Left colon (tissue), 2 donors: ENCODE data around the gene CCDC112. TPM values are rescaled to one million over a fixed set of nuclear protein-coding genes. Genes with fewer than 3 reads are reported as not detected.

Source experiments
- ATAC-seq: fragments of 200-7000 bp; cut with Tn5 transposase; one replicate; pipeline ENCODE4 v1.9.1; 2020; ENCODE audit warnings: mild to moderate bottlenecking, moderate library complexity
- DNase-seq, 2 donors: peaks; one replicate each; pipeline ENCODE4 v3.0.0-alpha.2; 2020
- intact Hi-C, 2 donors: fragments of 100-400 bp; cut with DNase I in 1 of 2; cut with micrococcal nuclease in 1 of 2; formaldehyde crosslinking; loops; one replicate each; pipeline versions ENCODE4 v1.11.2 to v1.14.0; 2022; cut with DNase I, micrococcal nuclease
- total RNA-seq, 2 donors: library from RNA; stranded (reverse); fragmentation: NEBNext Ultra II Directional; extraction: Animal tissue kit (Norgen Biotek cat#: 25700); gene quantifications; one replicate each; pipeline ENCODE4 v1.2.1, GENCODE V29; 2021
- donor health status: DM: no; HTN: no; CAD: no.
- donor health status: DM: yes; HTN: yes; CAD: no.

CCDC112 gene
- total RNA-seq, 2 donors from 2014 or later = 8.4 to 10.8 TPM

DNA sequence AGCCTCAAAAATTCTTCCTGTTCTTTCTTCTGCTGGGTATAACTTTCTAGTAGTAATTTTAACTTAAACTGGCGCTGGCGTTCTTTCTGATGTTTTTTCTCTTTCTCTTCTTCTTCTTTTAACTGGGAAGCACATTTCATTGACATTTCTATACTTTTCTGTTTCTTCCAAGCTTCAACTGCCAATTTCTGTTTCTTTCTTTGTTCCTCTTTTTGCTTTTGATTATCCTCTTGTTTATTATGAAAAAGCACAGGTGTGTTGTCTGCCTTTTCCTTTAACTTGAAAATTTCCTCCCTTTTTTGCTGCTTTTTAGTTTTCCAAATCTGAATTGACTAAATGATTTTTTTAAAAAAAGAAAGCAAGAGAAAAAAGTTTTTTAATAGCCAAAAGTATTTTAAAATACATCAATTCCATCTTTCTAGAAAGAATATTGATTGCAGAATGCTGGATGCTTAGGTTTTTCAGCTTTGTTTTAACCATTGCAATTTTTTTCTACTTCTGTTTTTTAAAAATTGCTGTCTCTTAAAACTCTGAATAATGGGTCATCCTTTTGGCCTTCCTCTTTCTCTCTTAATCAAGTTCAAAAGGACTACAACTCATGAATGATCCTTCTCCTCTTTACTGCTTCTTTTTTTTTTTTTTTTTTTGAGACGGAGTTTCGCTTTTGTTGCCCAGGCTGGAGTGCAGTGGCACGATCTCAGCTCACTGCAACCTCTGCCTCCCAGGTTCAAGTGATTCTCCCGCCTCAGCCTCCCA is 25.0 kb downstream of the CCDC112 start:
- no peak for ATAC-seq
- intact Hi-C loops = no loop called here
- DNase-seq = no peak

DNA sequence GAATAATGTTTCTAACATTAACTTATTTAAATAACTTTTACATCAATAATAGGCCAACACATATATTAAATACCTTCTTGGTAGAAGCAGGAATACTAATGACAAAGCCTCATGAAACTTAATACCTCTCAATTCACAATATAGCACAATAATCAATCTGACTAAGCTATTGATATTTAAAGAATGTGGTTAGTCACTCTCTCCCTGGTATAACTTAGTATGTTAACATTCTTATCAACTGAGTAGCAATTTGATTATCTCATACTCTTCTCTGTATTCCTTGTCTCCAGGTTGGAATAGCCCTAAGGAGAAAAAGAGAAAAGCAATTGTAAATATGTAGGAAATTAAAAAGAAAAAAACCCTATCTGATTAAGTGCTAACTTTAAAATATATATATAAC is 28.8 kb downstream of the CCDC112 start:
- intact Hi-C loops = no loop called here
- ATAC-seq (no peak), DNase-seq (no peak)

- intact Hi-C loops = no loop called here
- ATAC-seq = no peak
- no peak for DNase-seq
Measured at GRCh38 chr5:115265220-115265619, 31.2 kb downstream of the CCDC112 start.

- no peak for ATAC-seq
- intact Hi-C loops = no loop called here
- DNase-seq = no peak
Measured at GRCh38 chr5:115264786-115265185, 31.7 kb downstream of the CCDC112 start.

DNA sequence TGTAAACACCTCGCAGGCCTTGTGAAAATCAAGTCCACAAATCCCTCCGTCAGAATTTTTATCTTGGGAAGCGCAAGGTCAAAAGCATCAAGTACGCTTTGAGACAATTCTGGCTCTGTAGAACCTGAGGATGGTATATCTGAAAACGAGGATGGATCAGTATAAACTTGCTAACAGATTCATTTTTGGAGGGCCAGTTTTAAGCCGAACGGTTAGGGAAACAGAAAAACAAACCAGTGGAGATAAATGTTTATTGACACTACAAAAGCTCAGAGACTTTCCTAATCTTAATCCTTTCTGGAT is 33.4 kb downstream of the CCDC112 start:
- intact Hi-C loops = no loop called here
- no peak for DNase-seq

GRCh38 chr5:115262321-115263077 is 34.0 kb downstream of the CCDC112 start, which contains the start of gene PGGT1B:
Gene PGGT1B, minus strand, starts transcription at chr5:115262877. Its CDS starts 26 bp downstream, at chr5:115262851.
- ATAC-seq (peak; percentile 92), DNase-seq (peak; percentile 71 to 85)
- intact Hi-C loops = no loop called here

More for the DNA sequence above, 33.4 kb downstream of the CCDC112 start:
- no peak for ATAC-seq

DNA sequence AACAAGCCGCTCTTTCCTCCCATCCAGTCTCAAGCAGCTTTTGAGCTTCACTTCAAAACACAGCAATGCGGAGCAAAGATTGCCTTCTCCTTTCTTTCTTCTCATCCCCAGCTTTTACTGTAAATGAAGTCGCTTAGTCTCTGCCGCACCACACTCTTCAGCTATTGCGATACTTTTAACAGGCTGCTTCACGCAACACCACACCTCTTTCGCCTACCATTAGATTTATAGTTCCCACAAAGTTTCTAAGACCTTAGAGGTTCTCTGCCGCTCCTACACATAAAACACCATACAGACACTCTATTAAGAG is 34.5 kb downstream of the CCDC112 start:
- ATAC-seq (peak; percentile 65), DNase-seq (no peak)
- intact Hi-C loops = no loop called here

DNA sequence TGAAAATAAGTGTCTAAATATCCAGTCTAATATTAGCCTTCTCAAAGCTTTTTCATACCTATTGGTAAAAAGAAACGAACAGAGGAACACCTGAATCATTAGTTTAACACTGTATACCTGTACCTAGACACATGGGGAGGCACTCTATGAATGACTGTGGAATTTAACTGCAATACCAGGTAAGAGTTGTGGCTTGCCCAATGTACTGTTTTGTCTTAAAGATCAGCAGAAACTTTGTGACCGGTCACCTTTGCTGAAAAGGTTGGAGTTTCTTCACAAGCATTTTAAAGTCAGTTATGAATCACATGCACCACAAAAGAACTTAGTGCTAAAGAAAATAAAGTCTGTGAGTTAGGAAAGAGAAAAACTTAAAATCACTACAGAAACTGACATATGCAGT is 36.2 kb downstream of the CCDC112 start:
- intact Hi-C loops = no loop called here
- no peak for DNase-seq
- ATAC-seq = no peak

GRCh38 chr5:115257981-115258380 is 38.5 kb downstream of the CCDC112 start:
- DNase-seq = no peak
- no peak for ATAC-seq
- intact Hi-C loops = no loop called here

- peak in 1 of 2 donors; percentile 31 for DNase-seq
- ATAC-seq = peak; percentile 74
- intact Hi-C loops = loop anchor here in 1 of 2 donors (5.0 kb wide), 1 partner anchor 152 kb away; no protein-coding TSS in a partner anchor
Measured at GRCh38 chr5:115249379-115249778, 47.1 kb downstream of the CCDC112 start.

DNA sequence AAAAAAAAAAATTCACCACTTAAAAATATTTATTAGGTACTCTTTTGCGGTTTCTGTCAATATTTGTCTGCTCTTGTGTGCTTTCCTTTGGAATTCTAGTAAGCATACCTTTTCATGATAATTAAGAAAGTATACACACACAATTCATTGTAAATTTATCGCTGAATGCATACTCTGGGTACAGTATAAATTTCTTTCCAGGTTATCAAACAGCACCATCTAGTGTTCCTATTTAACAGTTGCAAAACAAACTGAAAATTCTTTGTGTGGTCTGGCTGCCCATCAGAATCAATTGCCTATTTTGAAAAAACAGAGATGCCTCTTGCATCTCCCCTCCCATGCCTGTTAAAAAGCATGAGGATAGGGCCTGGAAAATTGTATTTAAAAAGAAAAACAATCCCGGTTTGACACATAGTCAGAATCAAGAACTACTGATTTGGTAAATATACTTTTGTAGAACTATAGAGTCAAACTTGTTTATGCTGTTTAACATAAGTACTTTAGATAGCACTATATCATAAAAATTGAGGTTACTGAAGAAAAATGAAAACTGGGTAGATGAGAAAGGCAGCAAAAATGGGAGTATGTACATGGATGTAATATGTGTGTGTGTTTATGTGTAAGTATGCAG is 50.0 kb downstream of the CCDC112 start:
- no peak for DNase-seq
- ATAC-seq = peak; percentile 75
- intact Hi-C loops = loop anchor here in 1 of 2 donors (5.0 kb wide), 1 partner anchor 149 kb away; no protein-coding TSS in a partner anchor

DNA sequence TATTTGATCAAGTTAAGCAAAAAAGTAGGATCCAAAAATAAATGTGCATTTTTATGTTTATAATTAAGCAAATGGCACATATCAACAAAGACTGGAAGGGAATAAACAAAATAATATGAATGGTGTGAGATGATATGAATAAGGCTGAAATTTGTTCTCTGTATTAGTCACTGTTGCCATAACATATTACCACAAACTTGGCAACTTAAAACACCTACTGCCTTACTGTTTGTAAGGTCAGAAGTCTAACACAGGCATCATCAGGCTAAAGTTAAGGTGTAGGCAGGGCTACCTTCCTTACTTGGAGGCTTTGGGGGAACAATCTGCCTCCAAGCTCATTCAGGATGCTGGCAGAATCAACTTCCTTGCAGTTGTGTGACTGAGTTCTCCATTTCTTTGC is 53.0 kb downstream of the CCDC112 start:
- DNase-seq (no peak), ATAC-seq (peak; percentile 43)
- intact Hi-C loops = no loop called here

DNA sequence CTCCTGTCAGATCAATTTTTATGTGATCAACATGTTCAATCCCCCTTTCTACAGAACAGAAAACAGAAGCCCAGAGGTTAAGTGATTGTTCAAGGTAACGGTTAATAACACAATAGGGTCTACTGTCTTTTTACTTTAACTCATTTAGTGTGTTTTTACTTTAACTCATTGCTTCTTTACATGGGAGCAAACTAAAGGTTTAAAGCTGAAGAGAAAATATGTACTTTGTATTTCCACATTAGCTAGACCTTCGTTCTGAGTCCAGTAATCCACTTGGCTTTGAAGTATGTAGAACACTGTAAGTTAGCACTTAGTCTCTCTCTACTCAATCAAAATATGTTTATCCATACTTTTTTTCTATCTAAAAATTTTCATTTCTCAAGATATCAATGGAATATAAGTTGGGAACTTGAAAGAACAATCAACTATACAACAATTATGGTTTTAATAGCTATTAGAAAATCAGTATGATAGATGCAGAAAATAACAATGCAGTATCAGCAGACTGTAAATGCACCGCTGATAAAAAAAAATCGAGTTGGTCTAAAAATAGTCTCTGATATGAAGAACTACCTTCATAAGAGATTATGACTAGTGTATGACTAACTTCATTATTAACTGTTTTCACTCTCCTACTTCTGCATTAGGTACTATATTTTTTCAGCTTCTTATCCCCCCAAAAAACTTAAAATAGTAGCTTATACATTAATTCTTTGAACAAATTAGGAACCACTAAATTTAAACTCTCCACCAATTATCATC is 54.4 kb downstream of the CCDC112 start:
- no peak for DNase-seq
- intact Hi-C loops = no loop called here
- no peak for ATAC-seq

- no peak for ATAC-seq
- intact Hi-C loops = no loop called here
Measured at GRCh38 chr5:115237066-115237465, 59.4 kb downstream of the CCDC112 start.

GRCh38 chr5:115236599-115236998 is 59.9 kb downstream of the CCDC112 start:
- intact Hi-C loops = no loop called here
- no peak for DNase-seq
- ATAC-seq = no peak

More at GRCh38 chr5:115237066-115237465, 59.4 kb downstream of the CCDC112 start:
- no peak for DNase-seq

DNA sequence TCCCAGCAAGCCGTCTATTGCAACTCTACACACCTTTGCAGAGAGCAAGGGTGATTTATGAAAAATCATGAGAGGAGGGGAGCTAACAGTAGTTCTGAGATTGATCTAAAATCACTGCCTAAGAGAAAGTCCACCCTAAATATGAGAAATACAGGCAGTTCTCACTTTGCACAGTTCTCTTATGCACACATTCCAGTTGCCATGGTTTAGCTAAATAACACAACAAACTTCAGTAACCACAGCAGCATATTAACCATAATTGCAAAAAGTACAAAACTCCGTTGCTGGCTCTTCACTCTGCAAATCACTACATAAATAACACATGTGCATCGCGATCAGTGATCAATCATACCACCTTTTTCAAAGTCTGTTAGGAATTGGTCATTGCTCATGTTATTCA is 64.9 kb downstream of the CCDC112 start:
- DNase-seq (no peak), ATAC-seq (no peak)
- intact Hi-C loops = no loop called here

DNA sequence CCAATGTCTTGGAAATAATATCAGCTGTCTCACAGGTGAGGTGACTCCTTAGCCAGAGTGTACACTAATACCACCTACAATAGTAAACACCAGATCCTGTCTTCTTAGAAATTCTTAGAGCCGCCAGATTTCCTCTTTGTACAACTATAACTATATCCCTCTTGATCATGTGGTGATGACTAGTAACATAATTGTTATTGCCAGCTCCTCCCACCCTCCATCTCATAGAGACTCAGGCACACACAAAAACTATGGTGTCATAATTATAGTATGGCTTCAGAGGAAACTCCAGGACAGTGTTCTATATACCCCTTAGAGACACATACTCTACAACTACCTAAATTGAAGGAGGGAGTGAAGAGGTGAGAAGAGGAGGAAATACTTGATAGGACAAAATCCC is 66.8 kb downstream of the CCDC112 start:
- ATAC-seq = no peak
- DNase-seq = no peak
- intact Hi-C loops = no loop called here

- intact Hi-C loops = no loop called here
- DNase-seq (no peak), ATAC-seq (no peak)
Measured at GRCh38 chr5:115227281-115227680, 69.2 kb downstream of the CCDC112 start.
